ENCODE measurements around the gene PAQR6. TPM values are rescaled to one million over a fixed set of nuclear protein-coding genes. Genes with fewer than 3 reads are reported as not detected.

The PAQR6 gene
- total and polyA plus RNA-seq, 2 of the 8 experiments (the other 6 are each of a cell fraction or from before 2014, with no cell fraction given) = 7.1 to 11.3 TPM

DNA sequence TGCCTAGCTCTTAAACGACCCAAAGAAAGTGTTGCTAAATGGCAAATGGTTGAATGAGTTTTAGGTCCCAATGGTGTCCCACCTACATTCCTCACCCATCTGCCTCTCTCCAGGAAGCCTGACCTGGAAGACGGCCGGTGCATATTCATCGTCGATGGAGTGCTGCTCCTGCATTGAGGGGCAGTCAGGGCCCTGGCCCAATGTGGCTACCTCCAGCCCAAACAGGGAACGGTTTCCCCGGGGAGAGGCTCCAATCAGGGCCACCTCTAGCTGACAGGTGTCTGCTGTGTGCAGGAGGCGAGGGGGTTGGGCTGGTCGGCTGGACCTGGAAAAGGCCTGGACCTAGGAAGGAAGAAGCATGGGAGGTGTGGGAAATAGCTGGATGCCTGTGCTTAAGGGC, 46.0 kb upstream of the PAQR6 start (continued):
- TF ChIP-seq, protein P1, sequence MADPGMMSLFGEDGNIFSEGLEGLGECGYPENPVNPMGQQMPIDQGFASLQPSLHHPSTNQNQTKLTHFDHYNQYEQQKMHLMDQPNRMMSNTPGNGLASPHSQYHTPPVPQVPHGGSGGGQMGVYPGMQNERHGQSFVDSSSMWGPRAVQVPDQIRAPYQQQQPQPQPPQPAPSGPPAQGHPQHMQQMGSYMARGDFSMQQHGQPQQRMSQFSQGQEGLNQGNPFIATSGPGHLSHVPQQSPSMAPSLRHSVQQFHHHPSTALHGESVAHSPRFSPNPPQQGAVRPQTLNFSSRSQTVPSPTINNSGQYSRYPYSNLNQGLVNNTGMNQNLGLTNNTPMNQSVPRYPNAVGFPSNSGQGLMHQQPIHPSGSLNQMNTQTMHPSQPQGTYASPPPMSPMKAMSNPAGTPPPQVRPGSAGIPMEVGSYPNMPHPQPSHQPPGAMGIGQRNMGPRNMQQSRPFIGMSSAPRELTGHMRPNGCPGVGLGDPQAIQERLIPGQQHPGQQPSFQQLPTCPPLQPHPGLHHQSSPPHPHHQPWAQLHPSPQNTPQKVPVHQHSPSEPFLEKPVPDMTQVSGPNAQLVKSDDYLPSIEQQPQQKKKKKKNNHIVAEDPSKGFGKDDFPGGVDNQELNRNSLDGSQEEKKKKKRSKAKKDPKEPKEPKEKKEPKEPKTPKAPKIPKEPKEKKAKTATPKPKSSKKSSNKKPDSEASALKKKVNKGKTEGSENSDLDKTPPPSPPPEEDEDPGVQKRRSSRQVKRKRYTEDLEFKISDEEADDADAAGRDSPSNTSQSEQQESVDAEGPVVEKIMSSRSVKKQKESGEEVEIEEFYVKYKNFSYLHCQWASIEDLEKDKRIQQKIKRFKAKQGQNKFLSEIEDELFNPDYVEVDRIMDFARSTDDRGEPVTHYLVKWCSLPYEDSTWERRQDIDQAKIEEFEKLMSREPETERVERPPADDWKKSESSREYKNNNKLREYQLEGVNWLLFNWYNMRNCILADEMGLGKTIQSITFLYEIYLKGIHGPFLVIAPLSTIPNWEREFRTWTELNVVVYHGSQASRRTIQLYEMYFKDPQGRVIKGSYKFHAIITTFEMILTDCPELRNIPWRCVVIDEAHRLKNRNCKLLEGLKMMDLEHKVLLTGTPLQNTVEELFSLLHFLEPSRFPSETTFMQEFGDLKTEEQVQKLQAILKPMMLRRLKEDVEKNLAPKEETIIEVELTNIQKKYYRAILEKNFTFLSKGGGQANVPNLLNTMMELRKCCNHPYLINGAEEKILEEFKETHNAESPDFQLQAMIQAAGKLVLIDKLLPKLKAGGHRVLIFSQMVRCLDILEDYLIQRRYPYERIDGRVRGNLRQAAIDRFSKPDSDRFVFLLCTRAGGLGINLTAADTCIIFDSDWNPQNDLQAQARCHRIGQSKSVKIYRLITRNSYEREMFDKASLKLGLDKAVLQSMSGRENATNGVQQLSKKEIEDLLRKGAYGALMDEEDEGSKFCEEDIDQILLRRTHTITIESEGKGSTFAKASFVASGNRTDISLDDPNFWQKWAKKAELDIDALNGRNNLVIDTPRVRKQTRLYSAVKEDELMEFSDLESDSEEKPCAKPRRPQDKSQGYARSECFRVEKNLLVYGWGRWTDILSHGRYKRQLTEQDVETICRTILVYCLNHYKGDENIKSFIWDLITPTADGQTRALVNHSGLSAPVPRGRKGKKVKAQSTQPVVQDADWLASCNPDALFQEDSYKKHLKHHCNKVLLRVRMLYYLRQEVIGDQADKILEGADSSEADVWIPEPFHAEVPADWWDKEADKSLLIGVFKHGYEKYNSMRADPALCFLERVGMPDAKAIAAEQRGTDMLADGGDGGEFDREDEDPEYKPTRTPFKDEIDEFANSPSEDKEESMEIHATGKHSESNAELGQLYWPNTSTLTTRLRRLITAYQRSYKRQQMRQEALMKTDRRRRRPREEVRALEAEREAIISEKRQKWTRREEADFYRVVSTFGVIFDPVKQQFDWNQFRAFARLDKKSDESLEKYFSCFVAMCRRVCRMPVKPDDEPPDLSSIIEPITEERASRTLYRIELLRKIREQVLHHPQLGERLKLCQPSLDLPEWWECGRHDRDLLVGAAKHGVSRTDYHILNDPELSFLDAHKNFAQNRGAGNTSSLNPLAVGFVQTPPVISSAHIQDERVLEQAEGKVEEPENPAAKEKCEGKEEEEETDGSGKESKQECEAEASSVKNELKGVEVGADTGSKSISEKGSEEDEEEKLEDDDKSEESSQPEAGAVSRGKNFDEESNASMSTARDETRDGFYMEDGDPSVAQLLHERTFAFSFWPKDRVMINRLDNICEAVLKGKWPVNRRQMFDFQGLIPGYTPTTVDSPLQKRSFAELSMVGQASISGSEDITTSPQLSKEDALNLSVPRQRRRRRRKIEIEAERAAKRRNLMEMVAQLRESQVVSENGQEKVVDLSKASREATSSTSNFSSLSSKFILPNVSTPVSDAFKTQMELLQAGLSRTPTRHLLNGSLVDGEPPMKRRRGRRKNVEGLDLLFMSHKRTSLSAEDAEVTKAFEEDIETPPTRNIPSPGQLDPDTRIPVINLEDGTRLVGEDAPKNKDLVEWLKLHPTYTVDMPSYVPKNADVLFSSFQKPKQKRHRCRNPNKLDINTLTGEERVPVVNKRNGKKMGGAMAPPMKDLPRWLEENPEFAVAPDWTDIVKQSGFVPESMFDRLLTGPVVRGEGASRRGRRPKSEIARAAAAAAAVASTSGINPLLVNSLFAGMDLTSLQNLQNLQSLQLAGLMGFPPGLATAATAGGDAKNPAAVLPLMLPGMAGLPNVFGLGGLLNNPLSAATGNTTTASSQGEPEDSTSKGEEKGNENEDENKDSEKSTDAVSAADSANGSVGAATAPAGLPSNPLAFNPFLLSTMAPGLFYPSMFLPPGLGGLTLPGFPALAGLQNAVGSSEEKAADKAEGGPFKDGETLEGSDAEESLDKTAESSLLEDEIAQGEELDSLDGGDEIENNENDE (IDR thresholded peaks at IDR 0.05; ENCODE audit: insufficient replicate concordance, low read length) = no peak
- TF ChIP-seq YY1 (IDR thresholded peaks at IDR 0.05; ENCODE audit: low read depth, low read length) (no peak), TAF1 (IDR thresholded peaks at IDR 0.05; ENCODE audit: low read depth, low read length) (no peak), SAP30 (IDR thresholded peaks at IDR 0.05; ENCODE audit: insufficient read depth, insufficient replicate concordance, low read length) (no peak), SIN3A (conservative IDR thresholded peaks at IDR 0.05 in 1 of 2, IDR thresholded peaks at IDR 0.05 in 1 of 2; ENCODE audit: low read depth in 1 of 2, low read length in 2 of 2) (no peak), RXRA (IDR thresholded peaks at IDR 0.05; ENCODE audit: insufficient read depth, low read depth, low read length) (no peak), NANOG (IDR thresholded peaks at IDR 0.05; ENCODE audit: insufficient read depth, low read depth, low read length, poor library complexity, severe bottlenecking) (no peak), BCL11A (IDR thresholded peaks at IDR 0.05; ENCODE audit: low read depth in 2 of 2, low read length in 2 of 2) (no peak), SP2 (IDR thresholded peaks at IDR 0.05; ENCODE audit: low read length) (no peak)
- TF ChIP-seq, protein P2, sequence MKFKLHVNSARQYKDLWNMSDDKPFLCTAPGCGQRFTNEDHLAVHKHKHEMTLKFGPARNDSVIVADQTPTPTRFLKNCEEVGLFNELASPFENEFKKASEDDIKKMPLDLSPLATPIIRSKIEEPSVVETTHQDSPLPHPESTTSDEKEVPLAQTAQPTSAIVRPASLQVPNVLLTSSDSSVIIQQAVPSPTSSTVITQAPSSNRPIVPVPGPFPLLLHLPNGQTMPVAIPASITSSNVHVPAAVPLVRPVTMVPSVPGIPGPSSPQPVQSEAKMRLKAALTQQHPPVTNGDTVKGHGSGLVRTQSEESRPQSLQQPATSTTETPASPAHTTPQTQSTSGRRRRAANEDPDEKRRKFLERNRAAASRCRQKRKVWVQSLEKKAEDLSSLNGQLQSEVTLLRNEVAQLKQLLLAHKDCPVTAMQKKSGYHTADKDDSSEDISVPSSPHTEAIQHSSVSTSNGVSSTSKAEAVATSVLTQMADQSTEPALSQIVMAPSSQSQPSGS (IDR thresholded peaks at IDR 0.05; ENCODE audit: low read length) = no peak
